K562 (cell line): Measurements from ENCODE around the gene ZAP70. TPM values are rescaled to one million over a fixed set of nuclear protein-coding genes. Genes with fewer than 3 reads are reported as not detected.

ENCODE experiments used
- ATF1 ChIP-seq, 2 experiments: fragments of 450-650 bp in 1 of 2; IDR thresholded peaks; 2 replicates each; pipeline ENCODE4 v1.6.1; 2016; ENCODE audit warnings: missing compliant biosample characterization in 1 of 2, missing genetic modification characterization in 1 of 2
- CEBPB ChIP-seq: fragments of 450-650 bp; IDR thresholded peaks from 2 replicates; pipeline ENCODE4 v1.6.1; 2016; ENCODE audit warnings: missing genetic modification characterization, missing compliant biosample characterization
- EP400 ChIP-seq: fragments of 450-650 bp; IDR thresholded peaks from 2 replicates; pipeline ENCODE4 v1.6.1; 2017; ENCODE audit warnings: antibody characterized with exemption, mild to moderate bottlenecking, moderate library complexity
- HDAC3 ChIP-seq: fragments of 450-650 bp; IDR thresholded peaks from 2 replicates; pipeline ENCODE4 v1.6.1; 2018; ENCODE audit warnings: borderline replicate concordance, mild to moderate bottlenecking, moderate library complexity; ENCODE audit not compliant: partially characterized antibody
- HNRNPK ChIP-seq: fragments of 200-400 bp; formaldehyde crosslinking; IDR thresholded peaks from one replicate; pipeline ENCODE4 v1.6.1; 2018; ENCODE audit warnings: mild to moderate bottlenecking, low read depth, low read length; ENCODE audit not compliant: poor library complexity, severe bottlenecking
- JUNB ChIP-seq: fragments of 450-650 bp; formaldehyde crosslinking; conservative IDR thresholded peaks from 2 replicates; pipeline ENCODE4 v1.4.0; 2020; ENCODE audit warnings: mild to moderate bottlenecking
- L3MBTL2 ChIP-seq: fragments of 450-650 bp; IDR thresholded peaks from 2 replicates; pipeline ENCODE4 v1.6.1; 2016; ENCODE audit warnings: mild to moderate bottlenecking, moderate library complexity
- NFIC ChIP-seq: fragments of 450-650 bp; IDR thresholded peaks from 2 replicates; pipeline ENCODE4 v1.6.1; 2017; ENCODE audit warnings: mild to moderate bottlenecking, inconsistent platforms
- PTRF ChIP-seq: fragments of 450-650 bp; IDR thresholded peaks from 2 replicates; pipeline ENCODE4 v1.6.1; 2016; ENCODE audit warnings: mild to moderate bottlenecking, missing genetic modification characterization, missing compliant biosample characterization
- SMARCA5 ChIP-seq: fragments of 450-650 bp; IDR thresholded peaks from 2 replicates; pipeline ENCODE4 v1.6.1; 2016
- TAF7 ChIP-seq: fragments of 450-650 bp; IDR thresholded peaks from 2 replicates; pipeline ENCODE4 v1.6.1; 2016; ENCODE audit warnings: missing genetic modification characterization, missing compliant biosample characterization
- TRIM28 ChIP-seq: fragments of 450-650 bp; IDR thresholded peaks from 2 replicates; pipeline ENCODE4 v1.6.1; 2017
- ZFP30 ChIP-seq: fragments of 250-450 bp; sonication (Bioruptor Pico); IDR thresholded peaks from 2 replicates; pipeline ENCODE4 v1.8.0; 2022; ENCODE audit warnings: moderate library complexity, mild to moderate bottlenecking, inconsistent platforms, borderline replicate concordance
- ZKSCAN3 ChIP-seq: fragments of 250-450 bp; sonication (Bioruptor Pico); IDR thresholded peaks from 2 replicates; pipeline ENCODE4 v1.4.0; 2020
- ZNF174 ChIP-seq: fragments of 250-450 bp; sonication (Bioruptor Pico); IDR thresholded peaks from 2 replicates; pipeline ENCODE4 v1.4.0; 2020; ENCODE audit warnings: mild to moderate bottlenecking
- ZNF197 ChIP-seq: fragments of 200-800 bp; sonication (Bioruptor generic); IDR thresholded peaks from 2 replicates; pipeline ENCODE4 v1.6.1; 2016; ENCODE audit warnings: low read depth, missing genetic modification characterization, missing compliant biosample characterization
- ZSCAN32 ChIP-seq: fragments of 450-650 bp; formaldehyde crosslinking; IDR thresholded peaks from 2 replicates; pipeline ENCODE4 v1.4.0; 2020; ENCODE audit warnings: mild to moderate bottlenecking, moderate library complexity
- ZZZ3 ChIP-seq: fragments of 450-650 bp; IDR thresholded peaks from 2 replicates; pipeline ENCODE4 v1.6.1; 2016; ENCODE audit warnings: antibody characterized with exemption, mild to moderate bottlenecking, moderate library complexity
- polyA plus RNA-seq, 8 experiments: library from polyadenylated mRNA; depleted of rRNA in 4 of 8; stranded (reverse) in 5 of 8; unstranded in 3 of 8; fragments of >200 nt; fragmentation: Nextera tagmentation in 2 of 8; fragmentation: Illumina TruSeq in 1 of 8; extraction: Ambion mirVana in 2 of 8; extraction: Trizol in 1 of 8; gene quantifications; 2 replicates each; pipeline versions ENCODE4 v1.2.1 to v1.2.3, GENCODE V29; 2011 to 2014; ENCODE audit warnings: inconsistent platforms in 1 of 8, missing spikeins in 1 of 8
- total RNA-seq, 7 experiments: library from RNA; depleted of rRNA in 6 of 7; stranded (reverse); fragments of >200 nt in 6 of 7; fragmentation: Illumina TruSeq in 2 of 7; extraction: Trizol in 2 of 7; gene quantifications; 2 replicates each; pipeline versions ENCODE4 v1.2.1 to v1.2.3, GENCODE V29; 2011 to 2021; ENCODE audit warnings: low replicate concordance in 1 of 7
- TF ChIP-seq, protein P1 (sequence below): sonication (generic); formaldehyde crosslinking; IDR thresholded peaks from 2 replicates; pipeline ENCODE4 v1.8.1; 2023; ENCODE audit warnings: mild to moderate bottlenecking, missing genetic modification reagents
- TF ChIP-seq, protein P2 (sequence below), 2 experiments: fragments of 450-650 bp; IDR thresholded peaks; 2 replicates each; pipeline ENCODE4 v1.6.1; 2016
- TF ChIP-seq, protein P3 (sequence below): IDR thresholded peaks from 2 replicates; pipeline ENCODE4 v1.6.1; 2012; ENCODE audit warnings: low read depth, low read length, improper control_type of control experiment, borderline replicate concordance
- TF ChIP-seq, protein P4 (sequence below): fragments of 250-450 bp; sonication (Bioruptor Pico); IDR thresholded peaks from 2 replicates; pipeline ENCODE4 v1.8.0; 2021; ENCODE audit warnings: mild to moderate bottlenecking, moderate library complexity
- TF ChIP-seq, protein P5 (sequence below): IDR thresholded peaks from 2 replicates; pipeline ENCODE4 v1.6.1; 2011; ENCODE audit not compliant: insufficient read length; ENCODE audit errors: extremely low read depth

The ZAP70 gene
- total and polyA plus RNA-seq, 9 of the 15 experiments (the other 6 are each of a cell fraction or from before 2014, with no cell fraction given) = 0.06 to 0.80 (median 0.21) TPM; not detected in 1

DNA sequence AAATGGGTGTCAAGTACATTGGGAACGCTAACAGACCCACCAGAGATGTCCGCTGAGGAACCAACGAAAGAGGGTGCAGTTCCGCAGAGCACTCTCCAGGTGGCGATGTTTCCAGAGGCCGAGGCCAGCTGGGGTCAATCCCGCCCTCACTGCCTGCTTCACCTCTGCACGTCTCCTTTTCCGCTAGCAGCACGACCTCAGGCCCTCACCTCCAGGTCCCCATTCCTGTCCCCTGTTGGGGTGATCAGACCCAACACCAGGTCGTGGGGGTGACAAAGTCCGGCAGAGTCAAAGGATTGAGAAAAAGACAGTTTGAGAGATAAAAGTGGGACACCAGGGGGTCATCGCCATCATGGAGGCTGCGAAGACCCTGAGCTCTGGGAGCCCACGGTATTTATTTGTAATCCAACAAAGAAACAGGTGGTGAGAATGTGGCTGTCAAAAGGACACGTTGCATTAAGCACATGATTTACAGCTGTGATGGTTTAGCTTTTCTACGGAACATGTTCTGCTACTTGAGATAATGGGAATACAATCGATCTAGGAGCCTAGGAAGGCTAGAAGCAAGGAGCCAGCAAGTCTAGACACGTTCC, 27.3 kb downstream of the ZAP70 start (continued):
- TF ChIP-seq ZKSCAN3 (CRISPR knock-in tag) (no peak), ZNF174 (CRISPR knock-in tag) (no peak), L3MBTL2 (peak; percentile 66; the same call in 1 of the 2 replicates), PTRF (no peak), HNRNPK (no peak), EP400 (no peak; the same call in 1 of the 2 replicates), SMARCA5 (no peak), JUNB (CRISPR knock-in tag) (no peak), ZSCAN32 (CRISPR knock-in tag) (no peak), HDAC3 (peak; percentile 18), ATF1 (CRISPR knock-in tag; IDR thresholded peaks at IDR 0.05) (no peak), ATF1 (tag; IDR thresholded peaks at IDR 0.05) (0 out of 2 replicates have a peak, but pooled peaks have one; percentile 29), ZNF197 (CRISPR knock-in tag) (0 out of 2 replicates have a peak, but pooled peaks have one; percentile 21), NFIC (no peak), ZZZ3 (no peak), TAF7 (tag) (no peak), CEBPB (tag) (no peak), TRIM28 (no peak), ZFP30 (CRISPR knock-in tag) (no peak)
- TF ChIP-seq, protein P1, sequence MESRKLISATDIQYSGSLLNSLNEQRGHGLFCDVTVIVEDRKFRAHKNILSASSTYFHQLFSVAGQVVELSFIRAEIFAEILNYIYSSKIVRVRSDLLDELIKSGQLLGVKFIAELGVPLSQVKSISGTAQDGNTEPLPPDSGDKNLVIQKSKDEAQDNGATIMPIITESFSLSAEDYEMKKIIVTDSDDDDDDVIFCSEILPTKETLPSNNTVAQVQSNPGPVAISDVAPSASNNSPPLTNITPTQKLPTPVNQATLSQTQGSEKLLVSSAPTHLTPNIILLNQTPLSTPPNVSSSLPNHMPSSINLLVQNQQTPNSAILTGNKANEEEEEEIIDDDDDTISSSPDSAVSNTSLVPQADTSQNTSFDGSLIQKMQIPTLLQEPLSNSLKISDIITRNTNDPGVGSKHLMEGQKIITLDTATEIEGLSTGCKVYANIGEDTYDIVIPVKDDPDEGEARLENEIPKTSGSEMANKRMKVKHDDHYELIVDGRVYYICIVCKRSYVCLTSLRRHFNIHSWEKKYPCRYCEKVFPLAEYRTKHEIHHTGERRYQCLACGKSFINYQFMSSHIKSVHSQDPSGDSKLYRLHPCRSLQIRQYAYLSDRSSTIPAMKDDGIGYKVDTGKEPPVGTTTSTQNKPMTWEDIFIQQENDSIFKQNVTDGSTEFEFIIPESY (CRISPR knock-in tag) = peak; percentile 81
- TF ChIP-seq, protein P2, sequence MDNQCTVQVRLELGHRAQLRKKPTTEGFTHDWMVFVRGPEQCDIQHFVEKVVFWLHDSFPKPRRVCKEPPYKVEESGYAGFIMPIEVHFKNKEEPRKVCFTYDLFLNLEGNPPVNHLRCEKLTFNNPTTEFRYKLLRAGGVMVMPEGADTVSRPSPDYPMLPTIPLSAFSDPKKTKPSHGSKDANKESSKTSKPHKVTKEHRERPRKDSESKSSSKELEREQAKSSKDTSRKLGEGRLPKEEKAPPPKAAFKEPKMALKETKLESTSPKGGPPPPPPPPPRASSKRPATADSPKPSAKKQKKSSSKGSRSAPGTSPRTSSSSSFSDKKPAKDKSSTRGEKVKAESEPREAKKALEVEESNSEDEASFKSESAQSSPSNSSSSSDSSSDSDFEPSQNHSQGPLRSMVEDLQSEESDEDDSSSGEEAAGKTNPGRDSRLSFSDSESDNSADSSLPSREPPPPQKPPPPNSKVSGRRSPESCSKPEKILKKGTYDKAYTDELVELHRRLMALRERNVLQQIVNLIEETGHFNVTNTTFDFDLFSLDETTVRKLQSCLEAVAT (IDR thresholded peaks at IDR 0.05) = 0 out of 4 replicates have a peak, but pooled peaks of 1 of the 2 experiments have one; percentile 26
- TF ChIP-seq, protein P3, sequence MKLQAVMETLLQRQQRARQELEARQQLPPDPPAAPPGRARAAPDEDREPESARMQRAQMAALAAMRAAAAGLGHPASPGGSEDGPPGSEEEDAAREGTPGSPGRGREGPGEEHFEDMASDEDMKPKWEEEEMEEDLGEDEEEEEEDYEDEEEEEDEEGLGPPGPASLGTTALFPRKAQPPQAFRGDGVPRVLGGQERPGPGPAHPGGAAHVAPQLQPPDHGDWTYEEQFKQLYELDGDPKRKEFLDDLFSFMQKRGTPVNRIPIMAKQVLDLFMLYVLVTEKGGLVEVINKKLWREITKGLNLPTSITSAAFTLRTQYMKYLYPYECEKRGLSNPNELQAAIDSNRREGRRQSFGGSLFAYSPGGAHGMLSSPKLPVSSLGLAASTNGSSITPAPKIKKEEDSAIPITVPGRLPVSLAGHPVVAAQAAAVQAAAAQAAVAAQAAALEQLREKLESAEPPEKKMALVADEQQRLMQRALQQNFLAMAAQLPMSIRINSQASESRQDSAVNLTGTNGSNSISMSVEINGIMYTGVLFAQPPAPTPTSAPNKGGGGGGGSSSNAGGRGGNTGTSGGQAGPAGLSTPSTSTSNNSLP = no peak
- TF ChIP-seq, protein P4, sequence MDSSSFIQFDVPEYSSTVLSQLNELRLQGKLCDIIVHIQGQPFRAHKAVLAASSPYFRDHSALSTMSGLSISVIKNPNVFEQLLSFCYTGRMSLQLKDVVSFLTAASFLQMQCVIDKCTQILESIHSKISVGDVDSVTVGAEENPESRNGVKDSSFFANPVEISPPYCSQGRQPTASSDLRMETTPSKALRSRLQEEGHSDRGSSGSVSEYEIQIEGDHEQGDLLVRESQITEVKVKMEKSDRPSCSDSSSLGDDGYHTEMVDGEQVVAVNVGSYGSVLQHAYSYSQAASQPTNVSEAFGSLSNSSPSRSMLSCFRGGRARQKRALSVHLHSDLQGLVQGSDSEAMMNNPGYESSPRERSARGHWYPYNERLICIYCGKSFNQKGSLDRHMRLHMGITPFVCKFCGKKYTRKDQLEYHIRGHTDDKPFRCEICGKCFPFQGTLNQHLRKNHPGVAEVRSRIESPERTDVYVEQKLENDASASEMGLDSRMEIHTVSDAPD (CRISPR knock-in tag) = no peak
- TF ChIP-seq, protein P5, sequence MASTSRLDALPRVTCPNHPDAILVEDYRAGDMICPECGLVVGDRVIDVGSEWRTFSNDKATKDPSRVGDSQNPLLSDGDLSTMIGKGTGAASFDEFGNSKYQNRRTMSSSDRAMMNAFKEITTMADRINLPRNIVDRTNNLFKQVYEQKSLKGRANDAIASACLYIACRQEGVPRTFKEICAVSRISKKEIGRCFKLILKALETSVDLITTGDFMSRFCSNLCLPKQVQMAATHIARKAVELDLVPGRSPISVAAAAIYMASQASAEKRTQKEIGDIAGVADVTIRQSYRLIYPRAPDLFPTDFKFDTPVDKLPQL = no peak
